ENCODE results near the gene PCSK2. TPM values are rescaled to one million over a fixed set of nuclear protein-coding genes. Genes with fewer than 3 reads are reported as not detected.

Gene PCSK2
- total and polyA plus RNA-seq, 5 experiments from 2014 or later, result not detected

DNA sequence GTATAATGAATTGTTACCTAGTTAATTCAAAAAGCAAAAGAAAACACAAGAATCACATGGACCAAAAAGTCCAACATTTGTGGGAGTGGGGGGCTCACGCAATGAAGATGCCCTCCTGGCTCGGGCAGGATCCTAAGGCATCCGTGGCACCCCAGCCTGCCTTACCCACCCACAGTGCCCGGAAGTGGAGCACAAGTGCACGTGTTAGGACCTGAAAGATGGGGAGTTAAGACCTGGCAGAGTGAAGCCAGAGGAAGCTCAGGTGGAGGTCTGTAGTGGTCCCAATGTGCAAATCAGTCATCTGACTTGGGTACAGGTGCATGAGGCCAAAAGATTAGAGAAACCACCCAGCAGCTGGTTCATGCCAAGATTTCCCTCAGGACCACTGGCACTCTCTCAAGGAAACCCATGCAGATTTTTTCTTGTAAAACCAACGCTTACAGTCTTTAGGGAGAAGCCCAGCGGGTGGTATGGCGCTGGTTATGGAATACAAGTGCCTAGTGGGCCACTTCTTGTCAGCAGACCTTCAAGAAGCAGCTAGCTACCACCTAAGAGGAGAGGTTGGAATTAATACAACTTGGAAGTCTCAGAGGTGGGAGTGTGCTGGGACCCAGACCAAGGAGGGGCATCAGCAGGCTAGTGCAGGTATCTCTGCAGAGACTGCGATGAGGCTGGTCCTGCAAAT, 262.2 kb downstream of the PCSK2 start:
- no peak overlapping the region for H3K4me3 Mint-ChIP-seq
- POLR2A ChIA-PET, result no interaction called here
- no peak for ATAC-seq

GRCh38 chr20:17490501-17490900, 263.7 kb downstream of the PCSK2 start:
- H3K9me3 Mint-ChIP-seq, result no peaks in the 10 kb centered on the region
- POLR2A ChIA-PET, result no interaction called here
- peaks cover 0 to 5% (median 0%) of the 10 kb centered on the region in 5 donors for H3K27me3 Mint-ChIP-seq
- DNase-seq (peak in 1 of 10 donors; percentile 22), ATAC-seq (no peak)
- H3K36me3 Mint-ChIP-seq, result no peaks in the 10 kb centered on the region
- H3K27ac Mint-ChIP-seq, result peak overlapping the region in 1 of 10 donors; percentile 23
- H3K4me1 Mint-ChIP-seq, result no peaks in the 10 kb centered on the region
- H3K4me3 Mint-ChIP-seq, result no peak overlapping the region

More for the DNA sequence above, 262.2 kb downstream of the PCSK2 start:
- H3K36me3 Mint-ChIP-seq, result no peaks in the 10 kb centered on the region
- H3K27me3 Mint-ChIP-seq, result peaks cover 0 to 7% (median 0%) of the 10 kb centered on the region in 5 donors
- peak in 1 of 10 donors; percentile 32 for DNase-seq
- H3K9me3 Mint-ChIP-seq, result no peaks in the 10 kb centered on the region
- peak overlapping the region in 1 of 10 donors; percentile 38 for H3K27ac Mint-ChIP-seq
- H3K4me1 Mint-ChIP-seq, result no peaks in the 10 kb centered on the region

DNA sequence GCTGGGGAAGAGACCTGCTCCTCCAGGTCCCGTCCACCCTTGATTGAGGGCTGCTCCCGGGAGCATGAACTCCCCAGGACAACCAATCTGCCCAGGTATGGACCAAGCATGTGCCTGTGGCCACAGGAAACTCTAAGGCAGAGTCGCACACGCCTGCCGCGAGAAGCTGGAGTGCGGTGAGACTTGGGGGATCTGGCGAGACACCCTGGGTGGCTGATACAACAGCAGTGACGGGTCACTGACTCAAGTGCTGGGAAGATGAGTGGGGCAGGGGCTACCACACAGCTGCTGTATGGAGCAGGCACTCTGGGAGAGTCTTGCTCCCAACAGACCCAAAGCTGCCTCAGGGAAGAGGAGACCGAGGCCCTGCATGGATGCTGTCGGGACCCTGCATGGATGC, 264.2 kb downstream of the PCSK2 start:
- ATAC-seq (no peak), DNase-seq (peak in 1 of 10 donors; percentile 15)
- POLR2A ChIA-PET, result no interaction called here
- Mint-ChIP-seq H3K27me3 (peaks cover 0 to 4% (median under 1%) of the 10 kb centered on the region in 5 donors), H3K36me3 (no peaks in the 10 kb centered on the region), H3K9me3 (no peaks in the 10 kb centered on the region), H3K4me1 (no peaks in the 10 kb centered on the region), H3K4me3 (no peak overlapping the region), H3K27ac (no peak overlapping the region)

DNA sequence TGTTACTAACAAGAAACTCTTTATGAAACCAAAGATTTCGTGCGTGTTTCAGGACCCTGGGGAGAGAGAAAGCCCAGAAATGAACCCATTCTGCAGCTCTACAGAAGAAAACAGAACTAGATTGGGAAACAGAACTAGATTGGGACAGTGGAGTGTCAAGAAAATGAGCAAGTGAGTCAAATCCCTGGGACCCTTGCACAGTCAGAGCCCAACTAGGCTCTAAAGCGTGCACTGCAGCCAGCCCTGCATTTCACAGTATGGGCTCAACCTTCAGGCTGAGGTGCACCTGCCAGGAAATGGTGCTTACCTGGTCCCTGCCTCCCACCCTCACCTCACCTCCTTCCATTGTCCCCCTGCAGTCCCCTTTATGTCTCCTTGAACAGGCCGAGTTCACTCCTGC, 264.6 kb downstream of the PCSK2 start:
- Mint-ChIP-seq H3K27ac (peak overlapping the region in 1 of 10 donors; percentile 35), H3K4me1 (no peaks in the 10 kb centered on the region)

DNA sequence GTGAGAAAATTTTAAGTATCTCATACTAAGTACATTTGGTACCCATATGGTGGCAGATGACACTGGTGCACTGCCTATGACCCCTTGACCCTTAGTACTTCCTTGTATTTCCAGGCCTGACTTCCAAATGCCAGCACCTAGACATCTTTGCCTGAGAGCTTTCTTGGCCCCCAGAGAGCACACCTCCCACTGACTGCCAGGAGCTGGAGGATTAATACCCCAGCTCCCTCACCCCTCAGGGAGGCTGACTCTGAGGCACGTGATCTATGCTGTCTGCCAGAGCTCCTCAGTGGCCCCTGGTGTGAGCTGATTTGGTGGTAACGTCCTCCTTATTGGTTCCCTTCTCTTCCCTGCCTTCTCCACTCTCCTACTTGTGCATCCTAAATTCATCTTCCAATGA, 266.3 kb downstream of the PCSK2 start:
- H3K27me3 Mint-ChIP-seq, result peaks cover 0 to 3% (median 0%) of the 10 kb centered on the region in 5 donors
- no peak for ATAC-seq
- POLR2A ChIA-PET, result no interaction called here
- no peak overlapping the region for H3K27ac Mint-ChIP-seq
- H3K4me3 Mint-ChIP-seq, result no peak overlapping the region
- DNase-seq, result peak in 1 of 10 donors; percentile 3
- no peaks in the 10 kb centered on the region for H3K36me3 Mint-ChIP-seq
- H3K4me1 Mint-ChIP-seq, result no peaks in the 10 kb centered on the region
- H3K9me3 Mint-ChIP-seq, result no peaks in the 10 kb centered on the region

More for the DNA sequence above, 264.6 kb downstream of the PCSK2 start:
- Mint-ChIP-seq H3K9me3 (no peaks in the 10 kb centered on the region), H3K36me3 (no peaks in the 10 kb centered on the region), H3K27me3 (peaks cover 0 to 3% (median 0%) of the 10 kb centered on the region in 5 donors), H3K4me3 (no peak overlapping the region)
- ATAC-seq (no peak), DNase-seq (peak in 1 of 10 donors; percentile 9)
- POLR2A ChIA-PET, result no interaction called here

DNA sequence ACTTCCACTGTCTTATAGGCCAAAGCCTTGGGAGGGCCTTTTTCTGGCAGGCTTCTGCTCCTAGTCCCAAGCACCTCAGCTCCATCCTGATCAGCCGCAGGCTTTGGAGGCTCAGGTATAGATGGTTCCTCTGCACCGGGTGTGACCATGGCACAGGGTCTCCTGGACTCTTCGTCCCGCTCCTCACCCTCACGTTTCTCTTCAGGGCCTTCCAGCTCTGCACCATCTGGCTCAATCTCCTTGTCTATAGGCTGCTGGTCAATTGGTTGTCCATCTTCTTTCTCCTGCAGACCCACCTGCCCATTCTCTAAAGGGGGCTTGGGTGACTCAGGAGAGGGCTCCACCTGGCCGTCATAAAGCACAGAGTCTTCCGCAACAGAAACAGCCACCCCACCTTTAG, 267.4 kb downstream of the PCSK2 start:
- H3K36me3 Mint-ChIP-seq, result no peaks in the 10 kb centered on the region
- H3K9me3 Mint-ChIP-seq, result no peaks in the 10 kb centered on the region
- peaks cover 0 to 3% (median 0%) of the 10 kb centered on the region in 5 donors for H3K27me3 Mint-ChIP-seq
- ATAC-seq (no peak), DNase-seq (peak in 1 of 10 donors; percentile 38)
- POLR2A ChIA-PET, result interaction anchor here (0.6 kb wide), 1 partner anchor 15 kb away, joined by 4 read pairs; no protein-coding TSS in a partner anchor
- no peak overlapping the region for H3K4me3 Mint-ChIP-seq
- no peak overlapping the region for H3K27ac Mint-ChIP-seq
- no peaks in the 10 kb centered on the region for H3K4me1 Mint-ChIP-seq

DNA sequence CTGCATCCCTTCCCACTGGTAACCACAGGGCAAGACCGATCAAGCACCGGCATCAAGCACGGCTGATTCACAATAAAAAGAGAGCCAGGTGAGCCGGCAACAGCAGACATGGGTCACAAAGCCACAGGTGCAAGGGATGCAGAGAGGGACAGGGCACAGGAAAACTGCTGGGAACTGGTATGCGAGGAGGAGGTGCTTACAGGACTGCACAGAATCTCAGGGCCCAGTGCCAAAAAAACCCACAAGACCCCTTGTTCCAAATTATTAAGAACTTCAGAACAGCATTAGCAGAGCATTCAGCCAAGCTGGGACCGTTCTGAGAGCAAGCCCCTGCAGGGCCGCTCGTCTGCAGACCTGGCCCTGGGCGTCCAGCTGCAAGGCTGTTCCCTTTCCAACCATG, 269.0 kb downstream of the PCSK2 start:
- no peaks in the 10 kb centered on the region for H3K9me3 Mint-ChIP-seq
- no peaks in the 10 kb centered on the region for H3K4me1 Mint-ChIP-seq
- H3K4me3 Mint-ChIP-seq, result no peak overlapping the region
- no peak overlapping the region for H3K27ac Mint-ChIP-seq
- peak in 1 of 10 donors; percentile 32 for DNase-seq
- POLR2A ChIA-PET, result interaction anchor here (0.7 kb wide), 1 partner anchor 435 kb away, joined by 3 read pairs; no protein-coding TSS in a partner anchor
- peaks cover 0 to 3% (median 0%) of the 10 kb centered on the region in 5 donors for H3K27me3 Mint-ChIP-seq
- H3K36me3 Mint-ChIP-seq, result no peaks in the 10 kb centered on the region
- ATAC-seq, result no peak

DNA sequence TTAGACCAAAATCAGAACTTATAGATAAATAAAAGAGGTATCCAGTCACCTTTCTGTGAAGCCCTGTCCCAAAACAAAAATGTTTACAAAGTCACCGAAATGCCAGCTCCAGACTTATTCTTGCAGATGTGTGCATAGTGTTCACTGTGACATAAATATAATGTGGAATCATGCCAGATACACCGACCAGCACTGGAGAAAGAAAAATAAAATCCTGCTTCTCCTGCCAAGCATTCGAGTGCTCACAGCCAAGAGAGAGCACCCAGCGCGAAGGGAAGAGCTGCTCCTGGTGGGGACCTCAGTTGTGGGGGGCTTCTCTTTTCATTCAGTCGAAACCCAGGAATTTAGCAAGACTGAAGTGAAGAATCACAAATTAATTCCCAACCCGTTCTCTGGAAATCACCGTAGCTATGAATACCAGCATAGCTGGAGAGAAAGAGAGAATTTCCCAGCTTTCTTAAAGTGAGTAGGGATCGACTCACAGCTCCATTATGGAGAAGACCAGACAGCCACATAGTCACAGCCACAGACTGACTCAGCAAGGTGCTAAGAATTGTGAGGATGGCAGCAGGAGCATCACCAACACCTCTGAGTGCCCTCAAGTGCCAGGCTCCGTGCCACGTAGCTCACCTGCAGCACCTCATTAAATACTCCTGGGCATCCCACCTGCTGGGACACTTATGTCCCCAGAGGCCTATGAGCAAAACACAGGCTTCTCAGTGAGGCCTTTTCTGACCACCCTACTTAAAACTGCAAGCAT, 271.2 kb downstream of the PCSK2 start:
- peak in 1 of 10 donors; percentile 13 for DNase-seq
- peak overlapping the region in 1 of 10 donors; percentile 35 for H3K27ac Mint-ChIP-seq
- POLR2A ChIA-PET, result no interaction called here
- H3K27me3 Mint-ChIP-seq, result peaks cover 0 to 7% (median 0%) of the 10 kb centered on the region in 5 donors
- no peaks in the 10 kb centered on the region for H3K36me3 Mint-ChIP-seq
- no peaks in the 10 kb centered on the region for H3K9me3 Mint-ChIP-seq
- H3K4me3 Mint-ChIP-seq, result no peak overlapping the region
- no peak for ATAC-seq
- H3K4me1 Mint-ChIP-seq, result no peaks in the 10 kb centered on the region

DNA sequence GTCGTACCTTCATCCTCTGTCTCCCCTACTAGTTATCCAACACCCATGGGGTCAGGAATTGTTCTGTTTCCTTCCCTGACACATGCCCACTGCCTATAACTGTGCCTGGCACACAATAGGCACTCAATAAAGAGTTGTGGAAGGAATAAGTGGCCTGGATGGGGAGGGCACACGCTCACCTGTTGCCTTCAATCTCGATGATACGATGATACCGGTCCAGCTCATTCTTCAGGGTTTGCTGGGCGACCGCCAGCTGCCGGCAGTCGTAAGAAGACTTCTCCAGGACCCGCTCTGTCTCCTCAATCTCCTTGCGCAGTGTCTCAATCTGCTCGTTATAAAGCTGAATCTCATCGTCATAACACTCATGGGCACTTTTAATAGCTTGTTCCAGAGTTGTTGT, 271.8 kb downstream of the PCSK2 start:
- Mint-ChIP-seq H3K4me1 (peaks cover 0 to 5% (median 1%) of the 10 kb centered on the region in 4 donors), H3K4me3 (no peak overlapping the region), H3K9me3 (no peaks in the 10 kb centered on the region), H3K36me3 (no peaks in the 10 kb centered on the region), H3K27me3 (peaks cover 0 to 7% (median 0%) of the 10 kb centered on the region in 5 donors), H3K27ac (peak overlapping the region in 1 of 10 donors; percentile 35)
- ATAC-seq (no peak), DNase-seq (no peak)
- POLR2A ChIA-PET, result no interaction called here

- peaks cover 0 to 9% (median 5%) of the 10 kb centered on the region in 4 donors for H3K4me1 Mint-ChIP-seq
- no peak overlapping the region for H3K4me3 Mint-ChIP-seq
- POLR2A ChIA-PET, result no interaction called here
- no peaks in the 10 kb centered on the region for H3K36me3 Mint-ChIP-seq
- no peak for ATAC-seq
- peaks cover 0 to 7% (median 0%) of the 10 kb centered on the region in 5 donors for H3K27me3 Mint-ChIP-seq
- no peak for DNase-seq
- H3K9me3 Mint-ChIP-seq, result no peaks in the 10 kb centered on the region
- no peak overlapping the region for H3K27ac Mint-ChIP-seq
Observed at GRCh38 chr20:17499041-17499440, 272.2 kb downstream of the PCSK2 start.

DNA sequence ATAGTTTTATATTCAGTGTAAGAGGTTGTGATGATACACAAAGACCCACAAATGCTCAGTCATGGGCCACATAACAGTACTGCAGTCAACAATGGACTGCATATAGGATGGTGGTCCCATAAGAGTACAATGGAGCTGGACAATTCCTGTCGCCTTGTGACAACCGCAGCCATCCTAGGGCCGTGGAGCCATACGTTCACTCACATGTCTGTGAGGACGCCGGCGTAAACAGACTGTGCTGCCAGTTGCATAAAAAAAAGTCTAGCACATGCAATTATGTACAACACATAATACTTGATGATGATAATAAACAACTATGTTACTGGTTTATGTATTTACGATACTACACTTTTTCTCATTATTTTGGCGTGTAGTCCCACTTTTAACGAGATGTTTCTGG, 273.4 kb downstream of the PCSK2 start:
- H3K36me3 Mint-ChIP-seq, result no peaks in the 10 kb centered on the region
- POLR2A ChIA-PET, result interaction anchor here (1.1 kb wide), 1 partner anchor 182 kb away, joined by 3 read pairs; the partner anchor contains the start of gene RRBP1
- no peak overlapping the region for H3K4me3 Mint-ChIP-seq
- H3K9me3 Mint-ChIP-seq, result no peaks in the 10 kb centered on the region
- peaks cover 6 to 21% (median 15%) of the 10 kb centered on the region in 4 donors for H3K4me1 Mint-ChIP-seq
- no peak for ATAC-seq
- H3K27ac Mint-ChIP-seq, result no peak overlapping the region
- peaks cover 0 to 7% (median 0%) of the 10 kb centered on the region in 5 donors for H3K27me3 Mint-ChIP-seq
- DNase-seq, result peak in 1 of 10 donors; percentile 6

DNA sequence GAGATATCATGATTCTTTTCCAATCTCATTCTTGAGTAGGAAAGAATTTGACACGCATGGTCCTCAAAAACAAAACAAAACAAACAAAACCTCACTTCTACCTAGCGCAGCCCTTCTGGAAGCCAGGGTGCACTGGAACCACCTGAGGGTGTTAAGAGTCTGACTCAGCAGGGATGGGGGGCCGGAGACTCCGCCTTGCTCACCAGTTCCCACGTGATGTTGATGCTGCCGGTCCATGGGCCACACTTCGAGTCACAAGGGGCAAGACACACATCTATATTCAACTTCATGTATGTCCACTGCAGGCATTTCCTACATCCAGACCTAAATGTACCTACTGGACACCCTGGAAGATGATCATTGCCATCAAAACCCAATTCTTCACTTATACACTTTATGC, 274.0 kb downstream of the PCSK2 start:
- Mint-ChIP-seq H3K36me3 (no peaks in the 10 kb centered on the region), H3K9me3 (no peaks in the 10 kb centered on the region), H3K27ac (no peak overlapping the region), H3K4me1 (peaks cover 9 to 27% (median 20%) of the 10 kb centered on the region in 4 donors), H3K4me3 (no peak overlapping the region), H3K27me3 (peaks cover 0 to 7% (median 0%) of the 10 kb centered on the region in 5 donors)
- POLR2A ChIA-PET, result no interaction called here
- no peak for ATAC-seq
- DNase-seq, result peak in 1 of 10 donors; percentile 34

GRCh38 chr20:17501701-17502100, 274.9 kb downstream of the PCSK2 start:
- H3K36me3 Mint-ChIP-seq, result no peaks in the 10 kb centered on the region
- H3K27ac Mint-ChIP-seq, result peak overlapping the region in 1 of 10 donors; percentile 77
- no peak for DNase-seq
- POLR2A ChIA-PET, result no interaction called here
- H3K4me3 Mint-ChIP-seq, result no peak overlapping the region
- H3K27me3 Mint-ChIP-seq, result peaks cover 0 to 4% (median 0%) of the 10 kb centered on the region in 5 donors
- ATAC-seq, result no peak
- peaks cover 11 to 32% (median 24%) of the 10 kb centered on the region in 4 donors for H3K4me1 Mint-ChIP-seq
- H3K9me3 Mint-ChIP-seq, result no peaks in the 10 kb centered on the region

All from naive thymus-derived CD8-positive, alpha-beta T cell (primary cell).